ENCODE data around the gene TMPRSS7. TPM values are rescaled to one million over a fixed set of nuclear protein-coding genes. Genes with fewer than 3 reads are reported as not detected.
"Not testable (repeated sequence)": the region's sequence is repeated elsewhere in the genome, so short reads cannot be mapped to it uniquely, and the experiment has no call there.

TMPRSS7 gene
- total RNA-seq, 1 experiment from 2014 or later = 0.12 TPM

GRCh38 chr3:112072387-112073060, 38.0 kb downstream of the TMPRSS7 start:
- DNase-seq (ENCODE audit: low spot score) = not testable (repeated sequence)

- no peak for DNase-seq (ENCODE audit: low spot score)
Measured at GRCh38 chr3:112074006-112074405, 39.5 kb downstream of the TMPRSS7 start.

- DNase-seq (ENCODE audit: low spot score) = peak; percentile 83
Measured at GRCh38 chr3:112074616-112075497, 40.3 kb downstream of the TMPRSS7 start.

- no peak for DNase-seq (ENCODE audit: low spot score)
Measured at GRCh38 chr3:112078125-112079083, 43.9 kb downstream of the TMPRSS7 start.

GRCh38 chr3:112083239-112083638, 48.7 kb downstream of the TMPRSS7 start:
- DNase-seq (ENCODE audit: low spot score) = no peak

GRCh38 chr3:112084980-112085705, 50.6 kb downstream of the TMPRSS7 start:
- DNase-seq (ENCODE audit: low spot score) = no peak

GRCh38 chr3:112085735-112086075, 51.2 kb downstream of the TMPRSS7 start:
- DNase-seq (ENCODE audit: low spot score) = no peak

GRCh38 chr3:112086076-112086854, 51.7 kb downstream of the TMPRSS7 start, which contains the start of gene C3orf52:
Gene C3orf52 (plus strand): TSS chr3:112086389. CDS start chr3:112086408, 19 bp downstream.
- DNase-seq (ENCODE audit: low spot score) = peak; percentile 77

- no peak for DNase-seq (ENCODE audit: low spot score)
Measured at GRCh38 chr3:112086875-112087524, 52.5 kb downstream of the TMPRSS7 start.

GRCh38 chr3:112087746-112088145, 53.2 kb downstream of the TMPRSS7 start:
- no peak for DNase-seq (ENCODE audit: low spot score)

GRCh38 chr3:112088944-112089343, 54.4 kb downstream of the TMPRSS7 start:
- no peak for DNase-seq (ENCODE audit: low spot score)

- no peak for DNase-seq (ENCODE audit: low spot score)
Measured at GRCh38 chr3:112089956-112090886, 55.7 kb downstream of the TMPRSS7 start.

GRCh38 chr3:112090887-112091586, 56.5 kb downstream of the TMPRSS7 start:
- no peak for DNase-seq (ENCODE audit: low spot score)

GRCh38 chr3:112092496-112093179, 58.1 kb downstream of the TMPRSS7 start:
- no peak for DNase-seq (ENCODE audit: low spot score)

GRCh38 chr3:112093180-112093522, 58.6 kb downstream of the TMPRSS7 start:
- no peak for DNase-seq (ENCODE audit: low spot score)

GRCh38 chr3:112095731-112096130, 61.2 kb downstream of the TMPRSS7 start:
- no peak for DNase-seq (ENCODE audit: low spot score)

GRCh38 chr3:112096176-112096575, 61.6 kb downstream of the TMPRSS7 start:
- no peak for DNase-seq (ENCODE audit: low spot score)

GRCh38 chr3:112097378-112097777, 62.8 kb downstream of the TMPRSS7 start:
- peak; percentile 99 for DNase-seq (ENCODE audit: low spot score)
